Measurements from ENCODE around the gene NPEPPS.

NPEPPS gene

GRCh38 chr17:47649972-47650524, 119.1 kb downstream of the NPEPPS start:
- TF ChIP-seq GATA3 (IDR thresholded peaks at IDR 0.05; ENCODE audit: low read depth, low read length) = no peak
- TF ChIP-seq GATA2 (IDR thresholded peaks at IDR 0.05; ENCODE audit: low read depth, low read length) = no peak

- TF ChIP-seq GATA3 (IDR thresholded peaks at IDR 0.05; ENCODE audit: low read depth, low read length) (no peak), GATA2 (IDR thresholded peaks at IDR 0.05; ENCODE audit: low read depth, low read length) (no peak)
Measured at GRCh38 chr17:47650525-47651522, 119.9 kb downstream of the NPEPPS start.

GRCh38 chr17:47651704-47652103, 120.8 kb downstream of the NPEPPS start:
- no peak for TF ChIP-seq GATA3 (IDR thresholded peaks at IDR 0.05; ENCODE audit: low read depth, low read length)
- no peak for TF ChIP-seq GATA2 (IDR thresholded peaks at IDR 0.05; ENCODE audit: low read depth, low read length)

- TF ChIP-seq GATA3 (IDR thresholded peaks at IDR 0.05; ENCODE audit: low read depth, low read length) (no peak), GATA2 (IDR thresholded peaks at IDR 0.05; ENCODE audit: low read depth, low read length) (no peak)
Measured at GRCh38 chr17:47652570-47652969, 121.7 kb downstream of the NPEPPS start.

GRCh38 chr17:47653442-47653841, 122.5 kb downstream of the NPEPPS start:
- no peak for TF ChIP-seq GATA2 (IDR thresholded peaks at IDR 0.05; ENCODE audit: low read depth, low read length)

GRCh38 chr17:47654991-47655390, 124.1 kb downstream of the NPEPPS start:
- TF ChIP-seq GATA3 (IDR thresholded peaks at IDR 0.05; ENCODE audit: low read depth, low read length) = no peak
- TF ChIP-seq GATA2 (IDR thresholded peaks at IDR 0.05; ENCODE audit: low read depth, low read length) = no peak

GRCh38 chr17:47660064-47660492, 129.2 kb downstream of the NPEPPS start:
- TF ChIP-seq GATA2 (IDR thresholded peaks at IDR 0.05; ENCODE audit: low read depth, low read length) = no peak
- no peak for TF ChIP-seq GATA3 (IDR thresholded peaks at IDR 0.05; ENCODE audit: low read depth, low read length)

- TF ChIP-seq GATA3 (IDR thresholded peaks at IDR 0.05; ENCODE audit: low read depth, low read length) = no peak
- no peak for TF ChIP-seq GATA2 (IDR thresholded peaks at IDR 0.05; ENCODE audit: low read depth, low read length)
Measured at GRCh38 chr17:47663912-47664623, 133.2 kb downstream of the NPEPPS start.

- TF ChIP-seq GATA3 (IDR thresholded peaks at IDR 0.05; ENCODE audit: low read depth, low read length) = no peak
- no peak for TF ChIP-seq GATA2 (IDR thresholded peaks at IDR 0.05; ENCODE audit: low read depth, low read length)
Measured at GRCh38 chr17:47664624-47664941, 133.7 kb downstream of the NPEPPS start.

- TF ChIP-seq GATA3 (IDR thresholded peaks at IDR 0.05; ENCODE audit: low read depth, low read length) = no peak
Measured at GRCh38 chr17:47665655-47666054, 134.7 kb downstream of the NPEPPS start.

GRCh38 chr17:47669081-47669480, 138.2 kb downstream of the NPEPPS start:
- TF ChIP-seq GATA3 (IDR thresholded peaks at IDR 0.05; ENCODE audit: low read depth, low read length) (no peak), GATA2 (IDR thresholded peaks at IDR 0.05; ENCODE audit: low read depth, low read length) (no peak)

- no peak for TF ChIP-seq GATA2 (IDR thresholded peaks at IDR 0.05; ENCODE audit: low read depth, low read length)
- TF ChIP-seq GATA3 (IDR thresholded peaks at IDR 0.05; ENCODE audit: low read depth, low read length) = no peak
Measured at GRCh38 chr17:47670064-47670463, 139.2 kb downstream of the NPEPPS start.

Data from SH-SY5Y (cell line).